ENCODE measurements around the gene EVI5.

The EVI5 gene

DNA sequence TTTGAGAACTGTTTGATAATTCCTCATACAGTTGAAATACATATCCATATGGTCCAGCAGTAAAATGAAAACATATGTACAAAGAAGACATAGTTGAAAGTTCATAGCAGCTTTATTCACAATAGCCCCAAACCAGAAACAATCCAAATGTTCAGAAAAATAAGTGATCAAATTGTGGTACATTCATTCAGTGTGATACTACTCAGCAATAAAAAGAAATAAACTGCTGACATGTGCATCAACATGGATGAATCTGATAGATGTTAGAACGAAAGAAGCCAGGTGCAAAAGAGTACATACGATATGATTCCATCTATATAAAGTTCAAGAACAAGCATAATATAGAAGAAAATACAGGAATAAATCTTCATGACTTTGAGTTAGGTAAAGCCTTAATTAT lies 77.2 kb downstream of the EVI5 start:
- no peak overlapping the region for H3K4me2 ChIP-seq (ENCODE audit: insufficient read depth, low read length)
- no peaks in the 10 kb centered on the region for H4K20me1 ChIP-seq (ENCODE audit: insufficient read depth, low read length)
- TF ChIP-seq EZH2 (IDR thresholded peaks at IDR 0.05; ENCODE audit: borderline replicate concordance, low read depth, low read length, severe bottlenecking) (no peak), CTCF (IDR thresholded peaks at IDR 0.05; ENCODE audit: borderline replicate concordance, extremely low read depth, low read length, poor library complexity, severe bottlenecking) (no peak)
- no peak for ATAC-seq (ENCODE audit: insufficient read depth, low read depth)
- H3K4me1 ChIP-seq (ENCODE audit: insufficient read depth, low read length) = no peaks in the 10 kb centered on the region
- H3K36me3 ChIP-seq (ENCODE audit: insufficient read depth, low read length) = no peaks in the 10 kb centered on the region
- H2AFZ ChIP-seq (ENCODE audit: low read depth, low read length) = no peak overlapping the region
- no peaks in the 10 kb centered on the region for H3K9me3 ChIP-seq (ENCODE audit: insufficient read depth, low read length, severe bottlenecking)
- DNase-seq = no peak
- no peak overlapping the region for H3K9ac ChIP-seq (ENCODE audit: low read depth, low read length)
- no peak overlapping the region for H3K27ac ChIP-seq (ENCODE audit: low read length)
- H3K4me3 ChIP-seq (ENCODE audit: low read depth in 1 of 2, low read length in 2 of 2) = no peak overlapping the region
- H3K79me2 ChIP-seq (ENCODE audit: insufficient read depth, low read length) = no peaks in the 10 kb centered on the region
- H3K27me3 ChIP-seq (ENCODE audit: insufficient read depth, low read length, poor library complexity) = no peaks in the 10 kb centered on the region

DNA sequence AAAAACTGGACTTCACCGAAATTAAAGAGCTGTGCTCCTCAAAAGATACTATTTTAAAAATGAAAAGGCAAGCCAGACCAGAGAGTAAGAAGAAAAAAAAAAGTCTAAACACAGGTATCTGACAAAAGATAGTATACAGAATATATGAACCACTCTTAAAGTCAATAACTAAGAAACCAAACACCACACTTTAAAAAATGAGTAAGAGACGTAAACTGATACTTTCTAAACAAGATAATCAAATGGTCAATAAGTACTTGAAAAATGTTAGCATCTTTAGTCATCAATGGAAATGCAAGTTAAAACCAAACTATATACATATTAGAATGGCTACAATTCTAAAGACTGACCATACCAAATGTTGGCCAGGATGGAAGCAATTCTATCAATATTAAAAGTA lies 77.6 kb downstream of the EVI5 start:
- Histone ChIP-seq H3K4me1 (ENCODE audit: insufficient read depth, low read length) (no peaks in the 10 kb centered on the region), H3K4me2 (ENCODE audit: insufficient read depth, low read length) (no peak overlapping the region), H3K36me3 (ENCODE audit: insufficient read depth, low read length) (no peaks in the 10 kb centered on the region), H4K20me1 (ENCODE audit: insufficient read depth, low read length) (no peaks in the 10 kb centered on the region), H2AFZ (ENCODE audit: low read depth, low read length) (no peak overlapping the region), H3K9ac (ENCODE audit: low read depth, low read length) (no peak overlapping the region), H3K79me2 (ENCODE audit: insufficient read depth, low read length) (no peaks in the 10 kb centered on the region), H3K4me3 (ENCODE audit: low read depth in 1 of 2, low read length in 2 of 2) (no peak overlapping the region), H3K27ac (ENCODE audit: low read length) (no peak overlapping the region), H3K9me3 (ENCODE audit: insufficient read depth, low read length, severe bottlenecking) (no peaks in the 10 kb centered on the region), H3K27me3 (ENCODE audit: insufficient read depth, low read length, poor library complexity) (no peaks in the 10 kb centered on the region)
- TF ChIP-seq EZH2 (IDR thresholded peaks at IDR 0.05; ENCODE audit: borderline replicate concordance, low read depth, low read length, severe bottlenecking) (no peak), CTCF (IDR thresholded peaks at IDR 0.05; ENCODE audit: borderline replicate concordance, extremely low read depth, low read length, poor library complexity, severe bottlenecking) (no peak)
- ATAC-seq (ENCODE audit: insufficient read depth, low read depth) (no peak), DNase-seq (no peak)

DNA sequence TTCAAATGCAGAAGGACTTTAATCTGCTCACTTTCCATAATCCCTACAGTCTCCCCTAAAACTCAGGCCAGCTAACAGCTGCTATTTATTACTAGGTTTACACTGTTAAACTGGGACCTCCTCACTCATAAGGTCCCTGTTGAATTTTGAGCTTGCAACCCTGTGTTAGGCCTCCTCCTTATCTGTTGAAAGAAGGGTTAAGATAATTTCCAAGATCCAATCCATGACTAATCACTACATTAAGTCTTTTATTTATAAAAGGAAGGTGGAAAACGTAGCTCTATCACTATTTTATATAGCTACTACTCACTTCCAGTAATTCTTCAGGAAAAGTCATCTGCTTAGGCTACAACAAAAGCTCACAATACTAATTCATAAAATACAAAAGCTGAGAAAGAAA lies 79.5 kb downstream of the EVI5 start:
- Histone ChIP-seq H2AFZ (ENCODE audit: low read depth, low read length) (no peak overlapping the region), H3K27ac (ENCODE audit: low read length) (no peak overlapping the region), H4K20me1 (ENCODE audit: insufficient read depth, low read length) (no peaks in the 10 kb centered on the region), H3K4me3 (ENCODE audit: low read depth in 1 of 2, low read length in 2 of 2) (no peak overlapping the region), H3K27me3 (ENCODE audit: insufficient read depth, low read length, poor library complexity) (no peaks in the 10 kb centered on the region), H3K79me2 (ENCODE audit: insufficient read depth, low read length) (no peaks in the 10 kb centered on the region), H3K4me1 (ENCODE audit: insufficient read depth, low read length) (no peaks in the 10 kb centered on the region), H3K9me3 (ENCODE audit: insufficient read depth, low read length, severe bottlenecking) (no peaks in the 10 kb centered on the region), H3K9ac (ENCODE audit: low read depth, low read length) (no peak overlapping the region), H3K36me3 (ENCODE audit: insufficient read depth, low read length) (no peaks in the 10 kb centered on the region), H3K4me2 (ENCODE audit: insufficient read depth, low read length) (no peak overlapping the region)
- no peak for ATAC-seq (ENCODE audit: insufficient read depth, low read depth)
- TF ChIP-seq EZH2 (IDR thresholded peaks at IDR 0.05; ENCODE audit: borderline replicate concordance, low read depth, low read length, severe bottlenecking) (no peak), CTCF (IDR thresholded peaks at IDR 0.05; ENCODE audit: borderline replicate concordance, extremely low read depth, low read length, poor library complexity, severe bottlenecking) (no peak)
- no peak for DNase-seq

DNA sequence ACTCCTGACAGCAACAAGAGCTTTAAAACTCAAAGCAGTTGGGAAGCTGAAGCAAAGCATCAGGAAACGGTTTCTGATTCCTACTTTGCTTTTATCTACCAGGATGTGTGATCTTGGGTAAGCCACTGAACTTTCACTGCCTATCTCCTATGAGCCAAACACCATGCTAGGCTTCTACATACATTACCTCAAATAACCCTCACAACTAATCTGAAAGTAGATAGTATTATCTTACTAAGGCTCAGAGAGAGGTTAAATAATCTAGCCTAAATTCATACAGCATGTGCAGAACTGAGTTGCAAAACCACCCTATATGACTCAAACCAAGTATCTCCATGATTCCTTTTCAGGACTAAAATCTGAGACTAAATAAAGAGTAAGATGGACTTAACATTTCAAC lies 83.8 kb downstream of the EVI5 start:
- Histone ChIP-seq H3K27me3 (ENCODE audit: insufficient read depth, low read length, poor library complexity) (no peaks in the 10 kb centered on the region), H3K4me2 (ENCODE audit: insufficient read depth, low read length) (no peak overlapping the region), H3K9me3 (ENCODE audit: insufficient read depth, low read length, severe bottlenecking) (no peaks in the 10 kb centered on the region), H2AFZ (ENCODE audit: low read depth, low read length) (no peak overlapping the region), H4K20me1 (ENCODE audit: insufficient read depth, low read length) (no peaks in the 10 kb centered on the region), H3K79me2 (ENCODE audit: insufficient read depth, low read length) (no peaks in the 10 kb centered on the region), H3K4me3 (ENCODE audit: low read depth in 1 of 2, low read length in 2 of 2) (no peak overlapping the region), H3K27ac (ENCODE audit: low read length) (no peak overlapping the region), H3K9ac (ENCODE audit: low read depth, low read length) (no peak overlapping the region), H3K36me3 (ENCODE audit: insufficient read depth, low read length) (no peaks in the 10 kb centered on the region), H3K4me1 (ENCODE audit: insufficient read depth, low read length) (no peaks in the 10 kb centered on the region)
- TF ChIP-seq CTCF (IDR thresholded peaks at IDR 0.05; ENCODE audit: borderline replicate concordance, extremely low read depth, low read length, poor library complexity, severe bottlenecking) = no peak
- no peak for TF ChIP-seq EZH2 (IDR thresholded peaks at IDR 0.05; ENCODE audit: borderline replicate concordance, low read depth, low read length, severe bottlenecking)
- no peak for ATAC-seq (ENCODE audit: insufficient read depth, low read depth)
- no peak for DNase-seq

Data from DND-41 (cell line).